ENCODE data around the gene ZSWIM6.

ZSWIM6 gene

GRCh38 chr5:61304590-61305381 lies 27.3 kb upstream of the ZSWIM6 start:
- peak; percentile 92 to 98 for DNase-seq (ENCODE audit: low read depth in 2 of 2)
- peak overlapping the region in 1 of 2 donors; percentile 47 for H3K4me3 ChIP-seq (replicated peaks in 1 of 2; ENCODE audit: low read depth in 2 of 2, low read length in 2 of 2)
- TF ChIP-seq, protein P1, sequence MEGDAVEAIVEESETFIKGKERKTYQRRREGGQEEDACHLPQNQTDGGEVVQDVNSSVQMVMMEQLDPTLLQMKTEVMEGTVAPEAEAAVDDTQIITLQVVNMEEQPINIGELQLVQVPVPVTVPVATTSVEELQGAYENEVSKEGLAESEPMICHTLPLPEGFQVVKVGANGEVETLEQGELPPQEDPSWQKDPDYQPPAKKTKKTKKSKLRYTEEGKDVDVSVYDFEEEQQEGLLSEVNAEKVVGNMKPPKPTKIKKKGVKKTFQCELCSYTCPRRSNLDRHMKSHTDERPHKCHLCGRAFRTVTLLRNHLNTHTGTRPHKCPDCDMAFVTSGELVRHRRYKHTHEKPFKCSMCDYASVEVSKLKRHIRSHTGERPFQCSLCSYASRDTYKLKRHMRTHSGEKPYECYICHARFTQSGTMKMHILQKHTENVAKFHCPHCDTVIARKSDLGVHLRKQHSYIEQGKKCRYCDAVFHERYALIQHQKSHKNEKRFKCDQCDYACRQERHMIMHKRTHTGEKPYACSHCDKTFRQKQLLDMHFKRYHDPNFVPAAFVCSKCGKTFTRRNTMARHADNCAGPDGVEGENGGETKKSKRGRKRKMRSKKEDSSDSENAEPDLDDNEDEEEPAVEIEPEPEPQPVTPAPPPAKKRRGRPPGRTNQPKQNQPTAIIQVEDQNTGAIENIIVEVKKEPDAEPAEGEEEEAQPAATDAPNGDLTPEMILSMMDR (IDR thresholded peaks at IDR 0.05; ENCODE audit: low read depth, low read length), result no peak

DNA sequence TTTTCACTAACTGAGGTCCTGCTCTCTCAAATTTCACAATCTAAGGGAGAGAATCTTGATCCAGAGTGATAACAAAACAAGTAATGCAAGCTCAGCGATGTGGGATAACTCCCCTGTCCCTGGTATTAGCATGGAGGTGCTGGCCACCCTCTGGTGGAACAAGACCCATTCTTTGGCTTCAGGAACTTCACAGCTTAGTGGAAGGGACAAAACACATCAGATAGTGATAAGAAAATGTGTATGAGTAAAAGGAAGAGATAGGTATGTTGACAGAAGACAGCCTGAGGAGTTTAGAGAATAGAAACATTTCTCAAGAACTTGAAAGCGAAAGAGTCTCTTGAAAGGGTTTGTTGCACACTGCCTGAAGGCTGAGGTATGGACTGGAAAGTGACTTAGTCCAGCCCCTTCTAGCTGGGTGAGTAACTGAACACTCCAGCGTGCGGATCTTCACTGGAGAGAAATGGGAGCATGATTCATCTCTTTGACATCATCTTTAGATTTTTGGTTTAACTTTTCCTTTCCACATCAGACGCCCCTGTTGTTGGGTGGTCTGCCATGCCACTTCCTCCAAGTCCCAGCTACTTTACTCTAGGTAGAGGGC lies 25.4 kb upstream of the ZSWIM6 start:
- H3K4me3 ChIP-seq (replicated peaks in 1 of 2; ENCODE audit: low read depth in 2 of 2, low read length in 2 of 2), result no peak overlapping the region
- DNase-seq (ENCODE audit: low read depth in 2 of 2), result peak; percentile 76 to 90
- TF ChIP-seq, protein P1 (IDR thresholded peaks at IDR 0.05; ENCODE audit: low read depth, low read length), result no peak

GRCh38 chr5:61307191-61307590 lies 24.9 kb upstream of the ZSWIM6 start:
- no peak overlapping the region for H3K4me3 ChIP-seq (replicated peaks in 1 of 2; ENCODE audit: low read depth in 2 of 2, low read length in 2 of 2)

DNA sequence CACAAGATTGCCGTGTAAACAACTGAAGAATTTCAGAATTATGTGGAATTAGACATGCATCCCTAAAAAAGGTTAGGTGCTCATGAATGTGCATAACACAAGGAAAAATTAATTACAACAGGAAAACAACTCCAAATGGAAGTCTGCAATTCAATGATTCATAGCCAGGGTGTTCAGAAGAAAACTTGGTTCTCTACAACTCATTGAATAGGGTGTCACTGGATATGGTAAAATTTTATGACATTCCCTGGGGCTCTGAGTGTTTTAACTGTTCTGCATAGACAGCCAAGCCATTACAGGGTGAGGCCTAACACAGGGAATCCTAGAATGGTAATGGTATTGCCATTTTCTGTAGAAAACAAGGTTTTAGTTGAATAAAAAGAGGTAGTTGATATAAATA lies 24.4 kb upstream of the ZSWIM6 start:
- no peak overlapping the region for H3K4me3 ChIP-seq (replicated peaks in 1 of 2; ENCODE audit: low read depth in 2 of 2, low read length in 2 of 2)
- TF ChIP-seq, protein P1 (IDR thresholded peaks at IDR 0.05; ENCODE audit: low read depth, low read length), result no peak
- DNase-seq (ENCODE audit: low read depth in 2 of 2), result no peak

More at GRCh38 chr5:61307191-61307590, 24.9 kb upstream of the ZSWIM6 start:
- TF ChIP-seq, protein P1 (IDR thresholded peaks at IDR 0.05; ENCODE audit: low read depth, low read length), result no peak
- DNase-seq (ENCODE audit: low read depth in 2 of 2), result no peak

- TF ChIP-seq, protein P1 (IDR thresholded peaks at IDR 0.05; ENCODE audit: low read depth, low read length), result no peak
- DNase-seq (ENCODE audit: low read depth in 2 of 2), result peak; percentile 21 to 44
- H3K4me3 ChIP-seq (replicated peaks in 1 of 2; ENCODE audit: low read depth in 2 of 2, low read length in 2 of 2), result no peak overlapping the region
Observed at GRCh38 chr5:61308712-61309111, 23.3 kb upstream of the ZSWIM6 start.

DNA sequence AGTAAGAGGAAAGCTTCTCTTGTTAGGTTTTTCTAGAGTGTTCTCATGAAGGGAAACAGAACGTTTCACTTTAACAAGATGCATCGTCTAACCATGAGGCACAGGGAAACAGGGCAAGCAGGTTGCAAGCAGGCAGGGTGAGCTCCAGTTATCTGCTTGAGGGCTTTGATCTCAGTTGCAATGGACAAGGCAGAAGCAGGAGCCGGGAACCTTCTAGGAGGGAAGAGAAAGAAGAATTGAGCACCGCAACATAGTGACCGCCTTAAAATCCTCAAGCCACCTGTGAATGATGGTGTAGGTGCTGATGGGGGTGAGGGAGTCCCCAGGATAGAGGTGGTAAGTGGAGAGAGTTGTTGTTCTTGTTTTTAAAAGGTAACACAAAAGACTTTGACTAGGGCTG lies 22.9 kb upstream of the ZSWIM6 start:
- DNase-seq (ENCODE audit: low read depth in 2 of 2), result no peak
- H3K4me3 ChIP-seq (replicated peaks in 1 of 2; ENCODE audit: low read depth in 2 of 2, low read length in 2 of 2), result no peak overlapping the region
- TF ChIP-seq, protein P1 (IDR thresholded peaks at IDR 0.05; ENCODE audit: low read depth, low read length), result no peak
